K562 (cell line): ENCODE measurements around the gene TMEM164. TPM values are rescaled to one million over a fixed set of nuclear protein-coding genes. Genes with fewer than 3 reads are reported as not detected.

Experiments
- ATAC-seq: fragments of 200-7000 bp; cut with Tn5 transposase; 3 replicates; pipeline ENCODE4 v1.9.1; 2020; ENCODE audit warnings: moderate library complexity
- BruUV-seq: library from RNA; stranded (reverse); fragments of 400-500 nt; replicated peaks from 2 replicates; lab custom pipeline; 2021; lab: Mats Ljungman, UMichigan
- CTCF ChIA-PET: fragments of 300-600 bp; formaldehyde crosslinking; extraction: SDS; loops from one replicate; lab custom pipeline; 2021; ENCODE audit warnings: low intra/inter-chr PET ratio; lab: Yijun Ruan, JAX
- POLR2A ChIA-PET: fragments of 300-600, 350-650 bp; sonication (Branson Sonifier 250); formaldehyde crosslinking; extraction: SDS; loops from one replicate; lab custom pipeline; 2021; ENCODE audit warnings: antibody characterized with exemption, inconsistent platforms; lab: Yijun Ruan, JAX
- DNase-seq, 4 experiments: peaks; one replicate each; pipeline versions ENCODE4 v3.0.0 to v3.0.0-alpha.2; 2011 to 2018; ENCODE audit warnings: low spot score in 3 of 4, mixed read lengths in 3 of 4; ENCODE audit errors: extremely low read depth in 1 of 4
- FAIRE-seq: peaks from 2 replicates; lab custom pipeline; 2011; peaks lifted over from hg19 to GRCh38; lab: Jason Lieb, UNC
- H2AFZ ChIP-seq: 2 replicates; pipeline ENCODE4 v1.6.0; 2011; ENCODE audit warnings: low read depth, low read length, control low read depth, inconsistent platforms
- H3K27ac ChIP-seq: fragments of 200-600 bp; 3 replicates; pipeline ENCODE4 v1.8.0; 2011; ENCODE audit warnings: low read depth, mild to moderate bottlenecking, control low read depth, inconsistent platforms, low read length, moderate library complexity, mixed read lengths; ENCODE audit errors: extremely low read depth
- H3K27me3 ChIP-seq, 2 experiments: fragments of 300-600 bp in 1 of 2; 2 replicates in 1 of 2; 3 replicates in 1 of 2; pipeline versions ENCODE4 v1.6.0 to v1.8.0; 2011; ENCODE audit warnings: inconsistent platforms in 2 of 2, low read length in 2 of 2, mild to moderate bottlenecking in 1 of 2, mixed read lengths in 1 of 2, moderate library complexity in 1 of 2; ENCODE audit not compliant: control insufficient read depth in 2 of 2, insufficient read depth in 2 of 2
- H3K36me3 ChIP-seq: fragments of 300-600 bp; 3 replicates; pipeline ENCODE4 v1.8.0; 2011; ENCODE audit warnings: mild to moderate bottlenecking, low read length, inconsistent platforms; ENCODE audit not compliant: control insufficient read depth, insufficient read depth
- H3K4me1 ChIP-seq, 2 experiments: fragments of 200-600 bp in 1 of 2; replicated peaks in 1 of 2; 2 replicates in 1 of 2; 3 replicates in 1 of 2; pipeline versions ENCODE4 v1.5.1 to v1.8.0; 2011; ENCODE audit warnings: inconsistent platforms in 2 of 2, low read length in 2 of 2, mild to moderate bottlenecking in 1 of 2, mixed read lengths in 1 of 2, moderate library complexity in 1 of 2; ENCODE audit not compliant: control insufficient read depth in 2 of 2, insufficient read depth in 2 of 2
- H3K4me2 ChIP-seq: 2 replicates; pipeline ENCODE4 v1.6.1; 2011; ENCODE audit warnings: low read length, control low read depth, inconsistent platforms, mixed read lengths; ENCODE audit not compliant: insufficient read depth
- H3K4me3 ChIP-seq: fragments of 200-600 bp; sonication (generic), shearing (Covaris generic); 2 replicates; pipeline ENCODE4 v1.5.1; 2016; ENCODE audit warnings: control low read depth, inconsistent platforms
- H3K79me2 ChIP-seq: fragments of 200-600 bp; 3 replicates; pipeline ENCODE4 v1.8.0; 2011; ENCODE audit warnings: low read length, inconsistent platforms; ENCODE audit not compliant: control insufficient read depth, insufficient read depth
- H3K9ac ChIP-seq, 2 experiments: 2 replicates each; pipeline versions ENCODE4 v1.6.0 to v1.6.1; 2011; ENCODE audit warnings: low read depth in 2 of 2, low read length in 2 of 2, control low read depth in 1 of 2, inconsistent platforms in 1 of 2, mild to moderate bottlenecking in 1 of 2, mixed read lengths in 1 of 2; ENCODE audit not compliant: insufficient read depth in 1 of 2
- H3K9me1 ChIP-seq: one replicate; pipeline ENCODE4 v1.6.0; 2011; ENCODE audit warnings: inconsistent platforms, mild to moderate bottlenecking, low read length, moderate library complexity; ENCODE audit not compliant: control insufficient read depth, insufficient read depth
- H3K9me3 ChIP-seq: replicated peaks from 2 replicates; pipeline ENCODE4 v1.5.1; 2011; ENCODE audit warnings: low read depth, low read length, inconsistent platforms; ENCODE audit not compliant: control insufficient read depth, insufficient read depth
- H4K20me1 ChIP-seq: replicated peaks from 2 replicates; pipeline ENCODE4 v1.6.1; 2011; ENCODE audit warnings: low read length, inconsistent platforms, mixed read lengths; ENCODE audit not compliant: control insufficient read depth, insufficient read depth
- E2F6 ChIP-seq, 2 experiments: IDR thresholded peaks; 2 replicates each; pipeline ENCODE4 v1.6.1; 2011; ENCODE audit warnings: borderline replicate concordance in 1 of 2, control low read depth in 1 of 2, low read depth in 1 of 2, low read length in 1 of 2, mild to moderate bottlenecking in 1 of 2, mixed read lengths in 1 of 2, moderate library complexity in 1 of 2; ENCODE audit not compliant: insufficient read depth in 1 of 2, insufficient read length in 1 of 2, poor library complexity in 1 of 2, severe bottlenecking in 1 of 2; ENCODE audit errors: extremely low read depth in 1 of 2
- SIN3A ChIP-seq, 2 experiments: fragments of 150-350 bp in 1 of 2; IDR thresholded peaks; 2 replicates each; pipeline ENCODE4 v1.6.1; 2011 to 2016; ENCODE audit warnings: borderline replicate concordance in 2 of 2, low read depth in 2 of 2, low read length in 2 of 2, mild to moderate bottlenecking in 2 of 2, moderate library complexity in 2 of 2; ENCODE audit not compliant: control insufficient read depth in 1 of 2
- SMARCE1 ChIP-seq: fragments of 450-650 bp; IDR thresholded peaks from 2 replicates; pipeline ENCODE4 v1.7.1; 2016; ENCODE audit warnings: mild to moderate bottlenecking
- WHSC1 ChIP-seq: IDR thresholded peaks from one replicate; pipeline ENCODE4 v1.6.1; 2012; ENCODE audit warnings: low read length, control low read depth, inconsistent platforms
- ZNF3 ChIP-seq: fragments of 250-450 bp; sonication (Bioruptor Pico); IDR thresholded peaks from 2 replicates; pipeline ENCODE4 v1.5.0; 2021; ENCODE audit warnings: mild to moderate bottlenecking, moderate library complexity
- in situ Hi-C: fragments of 300-500 bp; cut with MboI; formaldehyde crosslinking; loops from 4 replicates; pipeline ENCODE4 v1.15.0; 2018; ENCODE audit warnings: inconsistent platforms, mixed read lengths
- intact Hi-C: fragments of 100-400 bp; cut with micrococcal nuclease; formaldehyde crosslinking; loops from 2 replicates; pipeline ENCODE4 v1.14.2; 2022
- polyA plus RNA-seq, 8 experiments: library from polyadenylated mRNA; depleted of rRNA in 4 of 8; stranded (reverse) in 5 of 8; unstranded in 3 of 8; fragments of >200 nt; fragmentation: Nextera tagmentation in 2 of 8; fragmentation: Illumina TruSeq in 1 of 8; extraction: Ambion mirVana in 2 of 8; extraction: Trizol in 1 of 8; gene quantifications; 2 replicates each; pipeline versions ENCODE4 v1.2.1 to v1.2.3, GENCODE V29; 2011 to 2014; ENCODE audit warnings: inconsistent platforms in 1 of 8, missing spikeins in 1 of 8
- total RNA-seq, 7 experiments: library from RNA; depleted of rRNA in 6 of 7; stranded (reverse); fragments of >200 nt in 6 of 7; fragmentation: Illumina TruSeq in 2 of 7; extraction: Trizol in 2 of 7; gene quantifications; 2 replicates each; pipeline versions ENCODE4 v1.2.1 to v1.2.3, GENCODE V29; 2011 to 2021; ENCODE audit warnings: low replicate concordance in 1 of 7

The TMEM164 gene
- total and polyA plus RNA-seq, 9 of the 15 experiments (the other 6 are each of a cell fraction or from before 2014, with no cell fraction given) = 2.4 to 57.3 (median 23.1) TPM

- no peaks in the 10 kb centered on the region for H3K9me3 ChIP-seq
- H3K9me1 ChIP-seq = peaks cover 5% of the 10 kb centered on the region
- FAIRE-seq (no peak), DNase-seq (no peak), ATAC-seq (no peak)
- in situ Hi-C loops (no loop called here), intact Hi-C loops (no loop called here)
- no TSS peak for BruUV-seq
- peaks cover 9% of the 10 kb centered on the region; the same call in 1 of the 2 replicates for H4K20me1 ChIP-seq
- H3K4me1 ChIP-seq = peaks cover 0 to 4% of the 10 kb centered on the region in 2 experiments; a peak in 2 of 5 replicates
- peaks cover 2% of the 10 kb centered on the region; the same call in 1 of the 3 replicates for H3K36me3 ChIP-seq
- H3K4me3 ChIP-seq = no peak overlapping the region
- CTCF ChIA-PET = no interaction called here
- no peak overlapping the region for H2AFZ ChIP-seq
- TF ChIP-seq WHSC1 (no peak), ZNF3 (CRISPR knock-in tag) (no peak), SIN3A (IDR thresholded peaks at IDR 0.05; ENCODE audit: borderline replicate concordance in 2 of 2, control insufficient read depth in 1 of 2, low read depth in 2 of 2, low read length in 2 of 2) (no peak), E2F6 (IDR thresholded peaks at IDR 0.05; ENCODE audit: borderline replicate concordance in 1 of 2, extremely low read depth in 1 of 2, insufficient read depth in 1 of 2, insufficient read length in 1 of 2, low read depth in 1 of 2, low read length in 1 of 2, poor library complexity in 1 of 2, severe bottlenecking in 1 of 2) (no peak), SMARCE1 (no peak)
- POLR2A ChIA-PET = no interaction called here
- no peak overlapping the region for H3K27ac ChIP-seq
- H3K4me2 ChIP-seq = no peak overlapping the region
- H3K9ac ChIP-seq = no peak overlapping the region
- H3K27me3 ChIP-seq = no peaks in the 10 kb centered on the region
- peaks cover 56% of the 10 kb centered on the region for H3K79me2 ChIP-seq
These were observed 57.4 kb downstream of the TMEM164 start for GRCh38 chrX:110060317-110060716.
